ENCODE data around the gene SSR1. TPM values are rescaled to one million over a fixed set of nuclear protein-coding genes. Genes with fewer than 3 reads are reported as not detected.
A peak's percentile ranks its signal among the peaks of the same experiment; 100 is the strongest.

The SSR1 gene
- total RNA-seq, 1 donor from 2014 or later, result 96.6 TPM

- Histone ChIP-seq H3K4me1 (peaks cover 8% of the 10 kb centered on the region), H3K9ac (no peak overlapping the region), H3K4me2 (no peak overlapping the region), H3K79me2 (ENCODE audit: low read depth) (no peaks in the 10 kb centered on the region), H3K9me3 (ENCODE audit: low read depth) (no peaks in the 10 kb centered on the region), H3F3A (ENCODE audit: low read depth) (no peaks in the 10 kb centered on the region), H3K4me3 (no peak overlapping the region), H3K27me3 (no peaks in the 10 kb centered on the region), H3K36me3 (no peaks in the 10 kb centered on the region), H3K27ac (no peak overlapping the region), H2AFZ (replicated peaks) (no peak overlapping the region), H4K20me1 (ENCODE audit: low read depth) (no peaks in the 10 kb centered on the region)
- peaks cover 10% of the 10 kb centered on the region for H3K27me3 Mint-ChIP-seq (ENCODE audit: insufficient read depth, low read depth)
- no peaks in the 10 kb centered on the region for H3K36me3 Mint-ChIP-seq
- H3K4me3 Mint-ChIP-seq, result no peak overlapping the region
- no peaks in the 10 kb centered on the region for H3K9me3 Mint-ChIP-seq
- no peak overlapping the region for H3K27ac Mint-ChIP-seq
- DNase-seq (ENCODE audit: low spot score), result no peak
- no peak for TF ChIP-seq CTCF (IDR thresholded peaks at IDR 0.05)
- no peak for TF ChIP-seq EZH2phosphoT487 (IDR thresholded peaks at IDR 0.05)
- no peak for TF ChIP-seq EZH2 (IDR thresholded peaks at IDR 0.05)
- no peaks in the 10 kb centered on the region for H3K4me1 Mint-ChIP-seq
Measured at GRCh38 chr6:7334685-7335084, 21.7 kb upstream of the SSR1 start.

- H3K36me3 Mint-ChIP-seq, result no peaks in the 10 kb centered on the region
- peaks cover 8% of the 10 kb centered on the region for H3K27me3 Mint-ChIP-seq (ENCODE audit: insufficient read depth, low read depth)
- TF ChIP-seq CTCF (IDR thresholded peaks at IDR 0.05) (no peak), EZH2 (IDR thresholded peaks at IDR 0.05) (no peak), EZH2phosphoT487 (IDR thresholded peaks at IDR 0.05) (no peak)
- Histone ChIP-seq H3K9ac (no peak overlapping the region), H3K4me1 (peaks cover 8% of the 10 kb centered on the region), H3K27ac (no peak overlapping the region), H4K20me1 (ENCODE audit: low read depth) (no peaks in the 10 kb centered on the region), H2AFZ (replicated peaks) (peak overlapping the region; percentile 99), H3K27me3 (no peaks in the 10 kb centered on the region), H3F3A (ENCODE audit: low read depth) (no peaks in the 10 kb centered on the region), H3K79me2 (ENCODE audit: low read depth) (no peaks in the 10 kb centered on the region), H3K4me2 (peak overlapping the region; percentile 42), H3K9me3 (ENCODE audit: low read depth) (no peaks in the 10 kb centered on the region), H3K4me3 (no peak overlapping the region), H3K36me3 (no peaks in the 10 kb centered on the region)
- H3K4me1 Mint-ChIP-seq, result no peaks in the 10 kb centered on the region
- no peak overlapping the region for H3K27ac Mint-ChIP-seq
- H3K4me3 Mint-ChIP-seq, result no peak overlapping the region
- peak; percentile 12 for DNase-seq (ENCODE audit: low spot score)
- no peaks in the 10 kb centered on the region for H3K9me3 Mint-ChIP-seq
Measured at GRCh38 chr6:7332090-7332745, 19.2 kb upstream of the SSR1 start.

GRCh38 chr6:7331452-7331851, 18.5 kb upstream of the SSR1 start:
- Histone ChIP-seq H3K4me2 (no peak overlapping the region), H3K9ac (no peak overlapping the region), H3K79me2 (ENCODE audit: low read depth) (no peaks in the 10 kb centered on the region), H4K20me1 (ENCODE audit: low read depth) (no peaks in the 10 kb centered on the region), H3K4me3 (no peak overlapping the region), H3K27ac (no peak overlapping the region), H2AFZ (replicated peaks) (no peak overlapping the region), H3K36me3 (no peaks in the 10 kb centered on the region), H3K4me1 (peaks cover 8% of the 10 kb centered on the region), H3K27me3 (no peaks in the 10 kb centered on the region), H3F3A (ENCODE audit: low read depth) (no peaks in the 10 kb centered on the region), H3K9me3 (ENCODE audit: low read depth) (no peaks in the 10 kb centered on the region)
- Mint-ChIP-seq H3K36me3 (no peaks in the 10 kb centered on the region), H3K4me3 (no peak overlapping the region), H3K9me3 (no peaks in the 10 kb centered on the region), H3K27me3 (ENCODE audit: insufficient read depth, low read depth) (peaks cover 8% of the 10 kb centered on the region), H3K27ac (no peak overlapping the region), H3K4me1 (no peaks in the 10 kb centered on the region)
- TF ChIP-seq CTCF (IDR thresholded peaks at IDR 0.05), result no peak
- TF ChIP-seq EZH2 (IDR thresholded peaks at IDR 0.05), result no peak
- TF ChIP-seq EZH2phosphoT487 (IDR thresholded peaks at IDR 0.05), result no peak
- no peak for DNase-seq (ENCODE audit: low spot score)
